Natural killer cell treated with Interleukin-12 subunit alpha and Interleukin-12 subunit beta and Interleukin-15 and Interleukin-18, amount 100 ng/mL, for 72 hours (primary cell): Measurements from ENCODE around the gene IGF2BP2. TPM values are rescaled to one million over a fixed set of nuclear protein-coding genes. Genes with fewer than 3 reads are reported as not detected.

Experiments
- ATAC-seq, 2 donors: fragments of 150-1000 bp; cut with Tn5 transposase in 1 of 2; sonication (Bioruptor Pico), chemical (Tn5 transposase) in 1 of 2; 2 replicates each; pipeline ENCODE4 v1.10.0; 2021
- DNase-seq: peaks from one replicate; pipeline ENCODE4 v3.0.0; 2022; ENCODE audit warnings: low spot score
- H3K27ac Mint-ChIP-seq, 2 donors: 1 replicate in 1 of 2; 2 replicates in 1 of 2; pipeline ENCODE4 v1.8.0; 2022; ENCODE audit warnings: mixed read lengths in 2 of 2, mild to moderate bottlenecking in 1 of 2, moderate library complexity in 1 of 2
- H3K27me3 Mint-ChIP-seq, 2 donors: 1 replicate in 1 of 2; 2 replicates in 1 of 2; pipeline ENCODE4 v1.8.0; 2022; ENCODE audit warnings: mixed read lengths in 2 of 2
- H3K36me3 Mint-ChIP-seq: one replicate; pipeline ENCODE4 v1.8.0; 2022; ENCODE audit warnings: mixed read lengths
- H3K4me1 Mint-ChIP-seq, 2 donors: 1 replicate in 1 of 2; 2 replicates in 1 of 2; pipeline ENCODE4 v1.8.0; 2022; ENCODE audit warnings: low read depth in 2 of 2, mixed read lengths in 2 of 2, mild to moderate bottlenecking in 1 of 2
- H3K4me3 Mint-ChIP-seq: one replicate; pipeline ENCODE4 v1.8.0; 2022; ENCODE audit warnings: mixed read lengths
- H3K9me3 Mint-ChIP-seq: 2 replicates; pipeline ENCODE4 v1.8.0; 2022; ENCODE audit warnings: mixed read lengths
- total RNA-seq, 2 donors: library from RNA; stranded (reverse); gene quantifications; one replicate each; pipeline ENCODE4 v1.2.3, GENCODE V29; 2022

IGF2BP2 gene
- total RNA-seq, 2 donors from 2014 or later = 3.5 to 5.0 TPM

GRCh38 chr3:185737740-185738680, 86.8 kb downstream of the IGF2BP2 start:
- ATAC-seq (no peak), DNase-seq (no peak)
- no peak overlapping the region for H3K4me3 Mint-ChIP-seq
- H3K36me3 Mint-ChIP-seq = no peaks in the 10 kb centered on the region
- no peak overlapping the region for H3K27ac Mint-ChIP-seq
- H3K27me3 Mint-ChIP-seq = no peaks in the 10 kb centered on the region
- H3K4me1 Mint-ChIP-seq = no peaks in the 10 kb centered on the region
- no peaks in the 10 kb centered on the region for H3K9me3 Mint-ChIP-seq

GRCh38 chr3:185737020-185737419, 87.8 kb downstream of the IGF2BP2 start:
- no peaks in the 10 kb centered on the region for H3K27me3 Mint-ChIP-seq
- no peak overlapping the region for H3K4me3 Mint-ChIP-seq
- H3K36me3 Mint-ChIP-seq = no peaks in the 10 kb centered on the region
- no peaks in the 10 kb centered on the region for H3K4me1 Mint-ChIP-seq
- H3K27ac Mint-ChIP-seq = no peak overlapping the region
- no peak for ATAC-seq
- H3K9me3 Mint-ChIP-seq = no peaks in the 10 kb centered on the region
- no peak for DNase-seq

GRCh38 chr3:185734725-185735096, 90.1 kb downstream of the IGF2BP2 start:
- H3K4me1 Mint-ChIP-seq = no peaks in the 10 kb centered on the region
- H3K27ac Mint-ChIP-seq = no peak overlapping the region
- H3K4me3 Mint-ChIP-seq = no peak overlapping the region
- no peaks in the 10 kb centered on the region for H3K27me3 Mint-ChIP-seq
- ATAC-seq = no peak
- H3K36me3 Mint-ChIP-seq = no peaks in the 10 kb centered on the region
- DNase-seq = no peak
- no peaks in the 10 kb centered on the region for H3K9me3 Mint-ChIP-seq

- ATAC-seq = no peak
- DNase-seq = no peak
- Mint-ChIP-seq H3K27ac (no peak overlapping the region), H3K4me1 (no peaks in the 10 kb centered on the region), H3K4me3 (no peak overlapping the region), H3K36me3 (no peaks in the 10 kb centered on the region), H3K9me3 (no peaks in the 10 kb centered on the region), H3K27me3 (no peaks in the 10 kb centered on the region)
Measured at GRCh38 chr3:185733980-185734724, 90.7 kb downstream of the IGF2BP2 start.

GRCh38 chr3:185732782-185733181, 92.1 kb downstream of the IGF2BP2 start:
- ATAC-seq (no peak), DNase-seq (no peak)
- Mint-ChIP-seq H3K27me3 (no peaks in the 10 kb centered on the region), H3K4me3 (no peak overlapping the region), H3K4me1 (no peaks in the 10 kb centered on the region), H3K27ac (no peak overlapping the region), H3K36me3 (no peaks in the 10 kb centered on the region), H3K9me3 (no peaks in the 10 kb centered on the region)

- ATAC-seq (no peak), DNase-seq (no peak)
- Mint-ChIP-seq H3K36me3 (no peaks in the 10 kb centered on the region), H3K4me3 (no peak overlapping the region), H3K27me3 (no peaks in the 10 kb centered on the region), H3K9me3 (no peaks in the 10 kb centered on the region), H3K4me1 (no peaks in the 10 kb centered on the region), H3K27ac (no peak overlapping the region)
Measured at GRCh38 chr3:185730550-185730949, 94.3 kb downstream of the IGF2BP2 start.

- Mint-ChIP-seq H3K27me3 (peaks cover 0 to 7% of the 10 kb centered on the region in 2 donors), H3K4me3 (no peak overlapping the region), H3K36me3 (no peaks in the 10 kb centered on the region), H3K27ac (no peak overlapping the region), H3K9me3 (no peaks in the 10 kb centered on the region), H3K4me1 (no peaks in the 10 kb centered on the region)
- DNase-seq (no peak), ATAC-seq (peak in 1 of 2 donors; percentile 56)
Measured at GRCh38 chr3:185729337-185730055, 95.3 kb downstream of the IGF2BP2 start.

- Mint-ChIP-seq H3K36me3 (no peaks in the 10 kb centered on the region), H3K4me3 (no peak overlapping the region), H3K27me3 (peaks cover 0 to 7% of the 10 kb centered on the region in 2 donors), H3K9me3 (no peaks in the 10 kb centered on the region), H3K4me1 (no peaks in the 10 kb centered on the region), H3K27ac (no peak overlapping the region)
- ATAC-seq = no peak
- DNase-seq = no peak
Measured at GRCh38 chr3:185728630-185729336, 96.1 kb downstream of the IGF2BP2 start.

GRCh38 chr3:185727873-185728272, 97.0 kb downstream of the IGF2BP2 start:
- no peak for ATAC-seq

GRCh38 chr3:185726254-185726967, 98.4 kb downstream of the IGF2BP2 start:
- no peak overlapping the region for H3K27ac Mint-ChIP-seq
- ATAC-seq = no peak
- H3K36me3 Mint-ChIP-seq = no peaks in the 10 kb centered on the region
- H3K27me3 Mint-ChIP-seq = peaks cover 0 to 7% of the 10 kb centered on the region in 2 donors
- no peak for DNase-seq
- no peak overlapping the region for H3K4me3 Mint-ChIP-seq
- H3K4me1 Mint-ChIP-seq = no peaks in the 10 kb centered on the region
- H3K9me3 Mint-ChIP-seq = no peaks in the 10 kb centered on the region

More at GRCh38 chr3:185727873-185728272, 97.0 kb downstream of the IGF2BP2 start:
- DNase-seq = no peak
- H3K27ac Mint-ChIP-seq = no peak overlapping the region
- no peaks in the 10 kb centered on the region for H3K9me3 Mint-ChIP-seq
- H3K4me3 Mint-ChIP-seq = no peak overlapping the region
- H3K36me3 Mint-ChIP-seq = no peaks in the 10 kb centered on the region
- peaks cover 0 to 7% of the 10 kb centered on the region in 2 donors for H3K27me3 Mint-ChIP-seq
- no peaks in the 10 kb centered on the region for H3K4me1 Mint-ChIP-seq

GRCh38 chr3:185724761-185725160, 100.1 kb downstream of the IGF2BP2 start:
- Mint-ChIP-seq H3K4me3 (no peak overlapping the region), H3K27ac (no peak overlapping the region), H3K27me3 (peaks cover 0 to 7% of the 10 kb centered on the region in 2 donors), H3K36me3 (no peaks in the 10 kb centered on the region), H3K9me3 (no peaks in the 10 kb centered on the region), H3K4me1 (no peaks in the 10 kb centered on the region)
- DNase-seq = no peak
- ATAC-seq = no peak

GRCh38 chr3:185724251-185724650, 100.6 kb downstream of the IGF2BP2 start:
- ATAC-seq = no peak
- no peak for DNase-seq
- no peaks in the 10 kb centered on the region for H3K36me3 Mint-ChIP-seq
- H3K4me1 Mint-ChIP-seq = no peaks in the 10 kb centered on the region
- H3K9me3 Mint-ChIP-seq = no peaks in the 10 kb centered on the region
- no peak overlapping the region for H3K4me3 Mint-ChIP-seq
- no peak overlapping the region for H3K27ac Mint-ChIP-seq
- H3K27me3 Mint-ChIP-seq = peaks cover 0 to 7% of the 10 kb centered on the region in 2 donors

- H3K27me3 Mint-ChIP-seq = peaks cover 0 to 7% of the 10 kb centered on the region in 2 donors
- no peaks in the 10 kb centered on the region for H3K9me3 Mint-ChIP-seq
- ATAC-seq (no peak), DNase-seq (no peak)
- no peak overlapping the region for H3K4me3 Mint-ChIP-seq
- H3K27ac Mint-ChIP-seq = no peak overlapping the region
- no peaks in the 10 kb centered on the region for H3K4me1 Mint-ChIP-seq
- no peaks in the 10 kb centered on the region for H3K36me3 Mint-ChIP-seq
Measured at GRCh38 chr3:185722881-185723280, 102.0 kb downstream of the IGF2BP2 start.
